Gastroesophageal sphincter (tissue), 3 donors: Measurements from ENCODE around the gene KIAA2012.

Source experiments
- CTCF ChIP-seq, 4 experiments: fragments of 200-600 bp in 2 of 4; fragments of 450-650 bp in 2 of 4; sonication (generic) in 1 of 4; IDR thresholded peaks; one replicate each; pipeline ENCODE4 v1.5.1; 2017 to 2019; ENCODE audit warnings: antibody characterized with exemption in 4 of 4, mild to moderate bottlenecking in 2 of 4, moderate library complexity in 2 of 4
- EP300 ChIP-seq: sonication (generic); formaldehyde crosslinking; IDR thresholded peaks from one replicate; pipeline ENCODE4 v1.6.1; 2017; ENCODE audit warnings: antibody characterized with exemption, mild to moderate bottlenecking
- POLR2A ChIP-seq, 2 donors: fragments of 450-650 bp; IDR thresholded peaks; one replicate each; pipeline ENCODE4 v1.6.1; 2017; ENCODE audit warnings: antibody characterized with exemption in 2 of 2, mild to moderate bottlenecking in 2 of 2, moderate library complexity in 1 of 2
- POLR2AphosphoS5 ChIP-seq: sonication (generic); formaldehyde crosslinking; IDR thresholded peaks from one replicate; pipeline ENCODE4 v1.6.1; 2017; ENCODE audit warnings: antibody characterized with exemption

DNA sequence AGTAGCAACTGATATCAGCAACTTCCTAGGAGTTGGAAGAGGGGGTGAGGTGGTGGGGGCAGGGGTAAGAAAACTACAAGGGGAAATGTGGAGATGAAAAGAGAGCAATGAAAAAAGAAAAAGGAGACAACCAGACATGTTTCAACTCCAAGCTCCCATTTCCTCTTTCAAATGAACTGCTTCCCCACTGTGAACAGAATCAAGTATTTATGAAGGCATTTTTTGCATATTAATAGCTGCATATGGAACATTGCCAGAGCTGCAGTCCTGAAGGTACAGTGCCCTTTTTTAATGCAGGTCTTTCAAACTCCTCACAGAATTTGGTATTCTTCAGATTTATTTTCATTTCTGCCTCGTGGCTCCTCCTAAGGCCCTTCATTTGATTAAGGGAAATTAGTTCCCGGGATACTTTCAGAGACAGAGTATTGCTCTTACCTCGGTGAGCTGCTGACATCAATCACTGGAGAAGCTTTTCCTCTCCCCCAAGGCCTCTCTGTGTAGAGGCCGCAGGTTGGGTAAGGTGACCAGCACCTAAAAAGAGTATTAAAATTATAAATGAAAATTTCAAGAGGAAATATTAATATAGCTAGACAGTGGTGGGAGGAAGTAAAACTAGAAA, 68.4 kb downstream of the KIAA2012 start:
- no peak for TF ChIP-seq CTCF (IDR thresholded peaks at IDR 0.05)
- no peak for TF ChIP-seq POLR2AphosphoS5
- no peak for TF ChIP-seq POLR2A (IDR thresholded peaks at IDR 0.05)
- TF ChIP-seq EP300, result no peak
